Heart left ventricle (tissue), 13 donors: ENCODE results near the gene CNTN5.

Experiments
- POLR2A ChIP-seq, 2 donors: fragments of 450-650 bp; IDR thresholded peaks; one replicate each; pipeline ENCODE4 v1.6.1; 2017; ENCODE audit warnings: antibody characterized with exemption in 2 of 2, mild to moderate bottlenecking in 2 of 2, moderate library complexity in 2 of 2
- TF ChIP-seq, protein P1 (sequence below), 12 donors: fragments of 200-600 bp; sonication (generic) in 4 of 12; IDR thresholded peaks; one replicate each; pipeline versions ENCODE4 v1.5.0 to v1.8.0; 2018 to 2022; ENCODE audit warnings: antibody characterized with exemption in 12 of 12, mild to moderate bottlenecking in 5 of 12
- donor health status: ischemic (EF 13 %, LVEDD 7.1; RV severe dilation, severe dysfunction).
- donor health status: DM: no; HTN: yes; CAD: no.
- donor health status: DM: no; HTN: no; CAD: no.
- donor health status: ischemic (EF 25% LVEDD 6.9; RV normal size, moderate dysfunction).
- donor health status: ischemic (EF 25% LVEDD 5.7; RV mildly dilated, moderate dysfunction).
- donor health status: ischemic (EF 35%, LVEDD 5.7; RV mildly dilated, moderate dysfunction).
- donor health status: nonischemic (EF 11% LVEDD 7.7; RV severe dilation, severe dysfunction).
- donor health status: DM: yes; HTN: yes; CAD: no.
- donor health status: PGD.
- donor health status: ischemic (EF 29% LVEDD 5.4; RV normal size, mild dysfunction).
- donor health status: nonischemic (EF 23%, LVEDD 6.1; RV moderate dilation, normal function).

DNA sequence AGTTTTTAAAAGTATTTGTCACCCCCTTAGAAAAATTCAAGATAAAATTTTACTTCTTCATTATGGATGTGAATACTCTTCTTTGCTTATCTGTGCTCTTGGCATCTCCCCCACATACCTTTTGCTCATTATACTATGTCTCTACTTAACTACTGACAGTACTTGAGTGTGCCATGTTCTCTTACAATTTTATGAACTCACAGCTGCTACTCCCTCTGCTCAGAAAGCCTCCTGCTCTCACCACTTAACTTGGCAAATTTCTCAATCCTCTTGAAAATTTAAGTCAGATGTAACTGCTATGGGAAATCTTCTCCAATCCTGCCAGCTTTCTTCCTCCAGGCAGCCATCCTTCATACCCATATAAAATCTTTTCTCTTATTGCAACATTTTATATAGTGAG lies 163.4 kb downstream of the CNTN5 start:
- TF ChIP-seq POLR2A (IDR thresholded peaks at IDR 0.05), result no peak
- TF ChIP-seq, protein P1, sequence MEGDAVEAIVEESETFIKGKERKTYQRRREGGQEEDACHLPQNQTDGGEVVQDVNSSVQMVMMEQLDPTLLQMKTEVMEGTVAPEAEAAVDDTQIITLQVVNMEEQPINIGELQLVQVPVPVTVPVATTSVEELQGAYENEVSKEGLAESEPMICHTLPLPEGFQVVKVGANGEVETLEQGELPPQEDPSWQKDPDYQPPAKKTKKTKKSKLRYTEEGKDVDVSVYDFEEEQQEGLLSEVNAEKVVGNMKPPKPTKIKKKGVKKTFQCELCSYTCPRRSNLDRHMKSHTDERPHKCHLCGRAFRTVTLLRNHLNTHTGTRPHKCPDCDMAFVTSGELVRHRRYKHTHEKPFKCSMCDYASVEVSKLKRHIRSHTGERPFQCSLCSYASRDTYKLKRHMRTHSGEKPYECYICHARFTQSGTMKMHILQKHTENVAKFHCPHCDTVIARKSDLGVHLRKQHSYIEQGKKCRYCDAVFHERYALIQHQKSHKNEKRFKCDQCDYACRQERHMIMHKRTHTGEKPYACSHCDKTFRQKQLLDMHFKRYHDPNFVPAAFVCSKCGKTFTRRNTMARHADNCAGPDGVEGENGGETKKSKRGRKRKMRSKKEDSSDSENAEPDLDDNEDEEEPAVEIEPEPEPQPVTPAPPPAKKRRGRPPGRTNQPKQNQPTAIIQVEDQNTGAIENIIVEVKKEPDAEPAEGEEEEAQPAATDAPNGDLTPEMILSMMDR (IDR thresholded peaks at IDR 0.05), result no peak
